GM19395 (cell line): ENCODE measurements around the gene IL36G.

ENCODE experiments used
- ATAC-seq: cut with Tn5 transposase; IDR thresholded peaks from one replicate; pipeline ENCODE4 v1.9.1; 2021; ENCODE audit warnings: mild to moderate bottlenecking, moderate library complexity; ENCODE audit not compliant: unreplicated experiment

Gene IL36G

DNA sequence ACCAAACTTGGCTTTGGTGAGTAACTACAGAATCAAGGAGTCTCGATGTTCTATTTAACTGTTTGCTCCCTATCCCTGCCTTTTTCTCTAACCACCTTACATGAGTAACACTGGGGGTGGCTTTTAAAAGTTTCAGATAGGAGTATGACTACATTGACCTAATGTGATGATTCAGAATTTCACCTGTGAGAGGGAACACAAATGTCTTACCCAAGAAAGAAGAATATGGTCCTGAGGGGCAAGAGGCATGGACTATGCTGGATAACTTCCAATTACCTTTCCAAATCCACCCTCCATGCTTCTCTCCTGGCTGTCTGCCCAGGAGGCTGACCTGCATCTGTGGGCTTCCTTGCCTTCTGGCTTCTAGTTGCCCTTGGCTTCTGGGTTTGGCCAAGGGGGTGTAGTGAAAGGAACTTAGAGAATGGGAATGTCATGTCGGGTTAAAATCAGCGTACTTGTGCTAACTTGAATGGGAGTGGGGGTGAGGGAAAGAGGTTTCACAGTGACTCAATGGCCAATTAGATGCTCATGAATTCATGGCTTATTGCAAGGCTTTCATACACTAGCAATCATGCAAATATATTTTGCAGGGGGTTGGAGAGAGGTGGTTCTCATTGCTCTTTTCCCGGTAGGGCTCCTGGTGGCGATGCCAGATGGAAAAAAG is 5.3 kb upstream of the IL36G start:
- ATAC-seq = no peak

DNA sequence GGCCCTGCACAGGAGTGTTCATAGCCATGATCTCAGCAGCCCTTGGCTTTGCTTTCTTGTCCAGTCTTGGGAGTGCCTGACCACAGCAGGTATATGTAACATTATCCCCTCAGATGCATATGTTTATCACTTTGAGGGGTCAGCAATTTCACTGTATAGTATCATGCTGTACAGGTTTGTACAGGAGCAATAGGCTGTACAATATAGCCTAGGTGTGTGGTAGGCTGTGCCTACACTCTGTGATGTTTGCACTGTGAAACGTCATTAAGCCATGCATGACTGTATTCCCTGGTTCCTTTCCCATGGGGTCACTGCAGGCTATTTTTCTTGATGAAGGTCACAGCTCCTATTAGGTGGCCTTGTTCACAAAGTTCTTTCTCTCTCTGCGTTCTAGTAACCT is 4.7 kb upstream of the IL36G start:
- ATAC-seq = no peak

DNA sequence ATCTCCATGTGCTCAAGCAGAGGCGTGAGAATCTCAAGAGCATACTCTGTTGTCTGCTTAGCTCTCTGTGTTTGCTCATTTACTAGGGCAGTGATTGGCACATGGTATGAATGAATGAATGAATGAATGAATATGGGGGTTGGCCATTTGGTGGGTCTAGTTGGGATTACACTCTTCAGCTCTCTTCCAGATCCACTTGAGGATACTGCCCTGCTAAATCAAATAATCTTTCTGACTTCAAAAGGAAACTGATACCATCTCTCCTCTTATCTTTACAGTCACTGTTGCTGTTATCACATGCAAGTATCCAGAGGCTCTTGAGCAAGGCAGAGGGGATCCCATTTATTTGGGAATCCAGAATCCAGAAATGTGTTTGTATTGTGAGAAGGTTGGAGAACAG is 1.9 kb downstream of the IL36G start:
- no peak for ATAC-seq

DNA sequence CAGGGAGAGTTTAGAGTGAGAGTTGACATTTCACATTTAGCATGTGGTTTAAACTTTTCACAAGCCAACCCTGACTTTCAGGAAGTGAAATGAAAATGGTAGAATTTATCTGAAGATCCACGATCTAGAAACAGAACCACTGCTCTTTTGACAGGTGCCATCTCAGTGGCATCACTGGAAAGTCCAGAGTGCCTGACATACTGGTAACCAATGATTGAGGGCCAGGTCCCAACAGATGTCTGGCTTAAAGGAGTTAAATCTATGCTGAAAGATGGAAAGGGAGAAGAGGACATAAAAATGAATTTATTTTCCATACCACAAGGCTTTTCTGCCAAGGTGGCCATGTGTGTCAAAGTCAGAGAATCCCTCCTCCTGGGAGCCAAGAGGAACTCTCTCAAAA is 2.7 kb downstream of the IL36G start:
- ATAC-seq = no peak

DNA sequence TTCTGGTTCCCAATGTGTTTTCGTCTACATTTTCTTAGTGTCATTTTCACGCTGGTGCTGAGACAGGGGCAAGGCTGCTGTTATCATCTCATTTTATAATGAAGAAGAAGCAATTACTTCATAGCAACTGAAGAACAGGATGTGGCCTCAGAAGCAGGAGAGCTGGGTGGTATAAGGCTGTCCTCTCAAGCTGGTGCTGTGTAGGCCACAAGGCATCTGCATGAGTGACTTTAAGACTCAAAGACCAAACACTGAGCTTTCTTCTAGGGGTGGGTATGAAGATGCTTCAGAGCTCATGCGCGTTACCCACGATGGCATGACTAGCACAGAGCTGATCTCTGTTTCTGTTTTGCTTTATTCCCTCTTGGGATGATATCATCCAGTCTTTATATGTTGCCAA is 7.3 kb downstream of the IL36G start:
- no peak for ATAC-seq

DNA sequence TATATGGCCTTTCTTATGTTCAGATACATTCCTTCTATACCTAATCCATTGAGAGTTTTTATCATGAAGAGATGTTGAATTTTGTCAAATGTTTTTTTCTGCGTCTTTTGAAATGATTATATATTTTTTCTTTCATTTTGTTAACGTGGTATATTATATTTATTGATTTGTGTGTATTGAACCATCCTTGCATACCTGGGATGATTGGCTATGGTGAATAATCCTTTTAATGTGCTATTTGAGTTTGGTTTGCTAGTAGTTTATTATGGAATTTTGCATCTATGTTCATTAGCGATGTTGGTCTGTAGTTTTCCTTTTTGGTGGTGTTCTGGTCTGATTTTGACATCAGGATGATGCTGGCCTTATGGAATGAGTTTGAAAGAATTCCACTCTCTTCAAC is 11.8 kb downstream of the IL36G start:
- ATAC-seq = no peak

DNA sequence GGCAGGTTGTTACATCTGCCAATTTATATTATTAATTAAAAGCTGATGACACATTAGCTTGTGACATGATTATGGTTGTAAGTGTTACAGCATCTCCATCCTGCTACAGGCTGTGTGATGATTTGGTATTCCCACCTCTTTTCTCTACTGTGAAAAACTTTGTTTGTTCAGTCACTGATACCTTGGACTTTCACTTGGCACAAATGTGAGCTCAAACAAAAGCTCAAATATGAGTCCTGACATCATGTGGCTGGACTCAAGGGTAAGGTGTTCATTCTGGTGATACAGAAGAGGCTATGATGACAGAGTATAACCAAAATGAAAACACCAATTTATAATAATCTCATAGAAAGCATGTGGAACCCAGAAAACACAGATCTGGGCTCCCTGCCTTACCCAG is 16.0 kb downstream of the IL36G start:
- ATAC-seq = no peak

DNA sequence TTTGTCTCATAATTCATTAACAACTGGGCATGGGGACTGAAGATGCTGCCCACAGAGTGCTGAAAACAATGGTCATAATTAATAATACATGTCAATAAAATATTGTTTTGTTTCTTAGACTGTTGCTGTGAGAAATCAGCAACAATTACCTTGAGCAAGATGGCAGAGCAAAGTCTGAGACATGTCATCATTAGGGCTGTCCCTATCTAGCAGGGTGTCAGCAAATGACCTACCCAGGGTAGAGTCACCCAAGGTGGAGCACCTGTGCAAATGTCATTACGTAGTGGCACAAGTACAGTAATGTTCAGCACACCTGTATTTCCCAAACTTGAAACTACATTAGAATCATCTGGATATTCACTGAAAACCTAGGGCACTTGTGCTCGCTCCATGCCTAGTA is 16.8 kb downstream of the IL36G start:
- ATAC-seq = no peak

DNA sequence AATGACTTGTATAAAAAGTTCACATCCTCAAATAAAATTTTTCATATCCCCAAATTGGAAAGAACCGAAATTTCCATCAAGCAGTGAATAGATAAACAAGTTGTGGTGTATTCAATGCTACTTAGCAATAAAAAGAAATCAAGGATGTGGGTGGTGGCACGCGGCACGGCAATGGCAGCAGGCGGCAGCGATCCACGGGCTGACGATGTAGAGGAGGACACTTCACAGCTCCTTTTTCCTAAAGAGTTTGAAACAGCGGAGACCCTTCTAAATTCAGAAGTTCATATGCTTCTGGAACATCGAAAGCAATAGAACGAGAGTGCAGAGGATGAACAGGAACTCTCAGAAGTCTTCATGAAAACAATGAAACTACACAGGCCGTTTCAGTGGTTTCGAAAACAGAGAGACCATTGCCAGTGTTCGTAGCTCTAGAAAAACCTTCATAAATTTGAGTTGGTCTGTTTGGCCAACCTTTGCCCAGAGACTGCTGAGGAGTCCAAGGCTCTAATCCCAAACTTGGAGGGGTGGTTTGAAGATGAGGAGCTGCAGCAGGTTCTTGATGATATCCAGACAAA is 17.6 kb downstream of the IL36G start:
- ATAC-seq = no peak

DNA sequence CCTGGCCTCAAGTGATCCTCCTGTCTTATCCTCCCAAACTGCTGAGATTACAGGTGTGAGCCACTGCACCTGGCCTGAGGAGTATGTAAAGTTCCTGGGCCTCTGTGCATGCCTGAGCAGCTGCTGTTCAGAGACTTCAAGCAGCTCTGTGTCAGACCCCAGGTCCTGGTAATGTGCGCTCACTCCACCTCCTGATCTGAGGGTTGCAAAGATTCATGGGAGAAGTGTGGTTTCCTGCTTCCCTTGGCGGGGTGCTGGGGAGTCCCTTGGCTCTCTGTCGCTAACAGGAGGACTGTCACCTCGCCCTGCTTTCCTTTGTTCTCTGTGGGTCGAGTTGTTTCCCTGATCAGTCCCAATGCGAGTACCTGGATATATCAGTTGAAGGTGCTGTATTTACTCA is 18.8 kb downstream of the IL36G start:
- ATAC-seq = no peak

DNA sequence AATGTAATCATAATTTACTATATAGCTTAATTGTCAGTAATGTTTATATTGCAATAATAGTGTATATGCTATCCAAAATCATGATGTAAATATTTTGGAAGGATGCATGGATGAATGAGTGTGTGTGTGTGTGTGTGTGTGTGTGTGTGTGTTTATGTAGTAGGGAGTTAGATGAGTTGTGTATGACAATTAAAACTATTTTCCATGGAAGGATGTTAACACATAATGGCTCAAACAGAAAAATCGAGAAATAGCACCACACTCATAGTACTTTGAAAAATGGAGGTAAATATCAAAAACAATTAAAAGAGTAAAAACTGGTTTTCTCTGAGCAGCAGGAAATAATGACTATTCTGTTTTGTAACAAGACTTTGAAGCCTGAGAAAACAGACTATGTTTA is 19.3 kb downstream of the IL36G start:
- no peak for ATAC-seq

DNA sequence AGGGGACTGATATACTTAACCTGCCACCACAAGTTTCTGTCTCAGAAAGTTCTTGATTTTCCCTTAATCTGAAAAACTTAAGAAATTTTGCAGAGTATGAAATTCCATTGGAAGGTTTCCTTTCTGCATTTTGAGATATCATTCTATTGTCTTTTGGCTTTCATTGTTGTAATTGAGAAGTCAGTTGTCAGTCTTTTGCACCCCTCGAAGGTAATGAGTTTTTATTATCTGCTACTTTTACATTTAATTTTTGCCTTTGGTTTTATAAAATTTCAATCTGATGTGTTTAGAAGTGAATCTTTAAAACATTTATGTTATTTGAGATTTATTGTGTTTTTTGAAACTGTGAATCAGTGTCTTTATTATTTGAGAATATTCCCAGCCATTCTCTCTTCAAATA is 22.6 kb downstream of the IL36G start:
- no peak for ATAC-seq

DNA sequence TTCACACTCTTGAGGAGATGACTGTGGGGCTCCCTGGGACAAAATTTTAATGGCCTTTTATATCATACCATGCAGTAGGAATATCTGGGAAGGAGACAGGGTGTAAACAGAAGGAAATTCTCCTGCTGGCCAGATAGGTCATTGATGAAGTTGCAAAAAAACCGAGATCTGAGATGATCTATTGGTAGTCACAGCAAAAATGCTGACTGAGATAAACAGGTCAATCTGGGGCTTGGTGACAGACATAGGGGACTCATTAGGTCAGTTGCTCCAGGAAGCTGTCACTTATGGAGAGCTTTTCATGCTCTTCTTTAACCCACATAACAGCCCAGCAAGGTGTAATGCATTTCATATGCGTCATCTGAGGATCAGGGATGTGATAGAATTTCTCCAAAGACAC is 24.9 kb downstream of the IL36G start:
- no peak for ATAC-seq

DNA sequence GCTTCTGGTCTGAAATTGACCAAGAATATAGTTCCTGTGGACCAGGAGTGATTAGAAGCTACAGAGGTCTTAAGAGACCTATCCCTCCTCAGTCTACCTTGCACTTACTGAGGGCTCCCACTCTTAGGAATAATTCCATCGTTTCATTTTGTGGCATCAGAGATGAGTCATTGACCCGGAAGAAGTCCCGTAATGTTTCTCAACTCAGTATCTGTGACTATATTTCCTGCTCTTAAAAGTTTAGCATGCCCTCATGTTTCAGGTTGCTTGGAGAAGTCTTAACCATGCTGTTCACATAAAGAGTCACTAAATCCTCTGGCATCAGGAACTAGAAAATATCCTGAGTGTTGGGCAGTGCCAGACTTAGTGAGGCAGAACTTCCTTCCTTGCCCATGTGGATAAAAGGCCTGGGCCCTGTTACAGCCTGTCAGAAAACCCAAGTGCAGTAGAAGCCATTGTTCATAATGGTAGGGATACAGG is 27.3 kb downstream of the IL36G start, which contains the start of gene IL36A:
Gene IL36A (plus strand): TSS at position 430 of the 480 bp plus-strand sequence. CDS start 413 bp downstream, outside the sequence.
- ATAC-seq = no peak

DNA sequence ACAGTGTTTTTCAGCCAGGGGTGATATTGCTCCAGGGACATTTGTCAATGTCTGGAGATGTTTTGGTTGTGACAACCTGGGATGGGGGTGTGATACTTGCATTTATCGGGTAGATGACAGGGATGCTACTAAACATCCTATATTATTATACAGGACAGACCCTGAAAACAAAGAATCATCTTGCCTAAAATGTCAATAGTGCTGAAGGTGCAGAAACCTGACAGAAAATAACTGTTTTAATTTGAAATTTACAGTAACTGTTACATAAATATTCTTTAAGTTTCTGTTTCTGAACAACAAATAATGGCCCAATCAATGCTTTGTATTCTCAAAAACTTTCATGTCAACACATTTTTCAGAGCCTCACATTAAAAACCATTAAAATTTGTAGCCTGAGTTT is 29.4 kb downstream of the IL36G start:
- no peak for ATAC-seq

DNA sequence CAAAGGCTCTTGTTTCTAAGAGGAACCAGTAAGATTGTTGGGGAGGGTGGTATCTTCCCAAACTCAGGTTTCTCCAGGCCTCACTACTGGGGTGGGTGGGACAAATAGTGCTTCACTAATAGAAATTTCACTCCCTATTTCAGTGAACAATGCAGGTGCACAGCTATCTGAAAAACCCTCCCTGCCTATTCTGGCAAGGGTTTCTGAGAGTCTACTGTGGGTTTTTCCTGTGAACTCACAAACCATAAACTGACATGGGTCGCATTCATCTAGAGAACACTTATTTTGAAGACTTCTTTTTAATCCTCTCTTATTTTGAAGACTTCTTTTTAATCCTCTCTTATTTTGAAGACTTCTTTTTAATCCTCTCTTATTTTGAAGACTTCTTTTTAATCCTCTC is 31.8 kb downstream of the IL36G start:
- ATAC-seq = no peak

DNA sequence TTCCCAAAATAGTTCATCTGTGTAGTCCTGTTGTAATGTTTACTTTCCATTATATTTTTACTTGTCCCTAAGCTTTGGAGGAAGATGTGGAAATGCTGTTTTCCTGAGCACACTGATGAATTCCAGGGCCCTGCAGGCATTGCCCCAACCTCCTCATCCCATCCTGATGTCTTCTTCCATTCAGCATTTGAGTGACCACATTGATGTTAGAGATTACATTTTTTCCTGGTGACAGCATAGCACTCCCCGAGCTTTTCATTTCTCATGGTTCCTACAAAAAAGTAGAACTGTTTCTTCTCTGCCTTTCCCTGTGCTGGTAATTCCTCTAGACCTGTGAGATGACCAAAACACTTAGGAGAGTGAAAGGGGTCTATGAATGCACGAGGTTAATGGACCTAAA is 32.3 kb downstream of the IL36G start:
- no peak for ATAC-seq

DNA sequence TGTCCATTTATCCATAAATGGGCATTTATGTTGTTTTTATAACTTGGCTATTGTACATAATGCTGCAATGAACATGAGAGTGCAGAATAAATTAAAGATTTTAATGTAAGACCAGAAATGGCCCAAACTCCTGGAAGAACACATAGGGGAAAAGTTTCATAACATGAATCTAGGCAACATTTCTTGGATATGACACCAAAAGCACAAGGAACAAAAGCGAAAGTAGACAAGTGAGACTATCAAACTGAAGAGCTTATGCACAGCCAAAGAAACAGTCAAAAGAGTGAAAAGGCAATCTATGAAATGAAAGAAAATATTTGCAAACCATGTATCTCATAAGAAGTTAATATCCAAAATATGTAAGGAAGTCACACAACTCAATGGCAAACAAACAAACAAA is 33.3 kb downstream of the IL36G start:
- no peak for ATAC-seq

DNA sequence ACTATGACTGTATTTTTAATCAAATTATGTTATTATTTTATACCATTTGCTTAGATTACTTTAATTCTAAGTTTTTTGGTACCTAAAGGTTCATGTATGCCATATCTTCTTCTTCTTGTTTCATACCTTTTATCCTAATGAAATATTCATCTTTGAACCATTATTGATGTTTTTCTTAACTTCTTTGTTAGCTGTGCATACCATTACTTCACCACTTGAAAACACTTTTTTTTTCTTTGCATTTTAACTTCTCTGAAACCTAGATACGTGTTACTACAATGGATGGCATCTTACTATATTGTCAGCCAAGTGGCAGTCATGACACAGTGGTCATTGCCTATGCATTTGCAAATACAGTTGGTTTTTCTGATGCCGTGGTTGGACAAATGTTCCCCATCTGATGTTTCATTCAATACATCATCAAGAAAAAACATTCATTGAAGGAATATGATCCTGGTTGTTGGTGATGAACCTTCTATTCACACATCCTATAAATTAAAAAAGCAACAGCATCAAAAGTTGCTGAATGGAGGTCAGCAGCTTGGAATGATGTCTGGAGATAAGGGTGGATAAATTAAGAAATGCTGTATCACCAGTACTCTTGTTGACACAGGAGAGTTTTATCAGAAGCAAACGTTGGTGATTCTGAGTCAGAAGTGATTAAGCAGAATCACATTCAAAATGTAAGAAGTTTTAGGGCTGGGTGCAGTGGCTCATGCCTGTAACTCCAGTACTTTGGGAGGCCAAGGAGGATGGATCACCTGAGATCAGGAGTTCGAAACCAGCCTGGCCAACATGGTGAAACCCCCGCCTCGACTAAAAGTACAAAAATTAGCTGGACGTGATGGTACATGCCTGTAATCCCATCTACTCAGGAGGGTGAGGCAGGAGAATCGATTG is 34.9 kb downstream of the IL36G start:
- ATAC-seq = no peak

DNA sequence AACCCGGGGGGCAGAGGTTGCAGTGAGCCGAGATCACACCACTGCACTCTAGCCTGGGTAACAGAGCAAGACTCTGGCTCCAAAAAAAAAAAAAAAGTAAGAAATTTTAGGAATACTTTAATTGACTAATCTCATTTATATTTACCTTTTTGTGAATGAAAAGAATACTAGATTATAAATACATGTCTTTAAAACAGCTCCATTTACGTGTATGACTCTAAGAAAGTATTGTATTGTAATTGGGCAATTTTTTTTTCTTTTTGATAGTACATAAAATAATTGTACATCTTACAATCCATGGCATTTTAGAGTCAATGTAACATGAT is 35.5 kb downstream of the IL36G start:
- no peak for ATAC-seq

DNA sequence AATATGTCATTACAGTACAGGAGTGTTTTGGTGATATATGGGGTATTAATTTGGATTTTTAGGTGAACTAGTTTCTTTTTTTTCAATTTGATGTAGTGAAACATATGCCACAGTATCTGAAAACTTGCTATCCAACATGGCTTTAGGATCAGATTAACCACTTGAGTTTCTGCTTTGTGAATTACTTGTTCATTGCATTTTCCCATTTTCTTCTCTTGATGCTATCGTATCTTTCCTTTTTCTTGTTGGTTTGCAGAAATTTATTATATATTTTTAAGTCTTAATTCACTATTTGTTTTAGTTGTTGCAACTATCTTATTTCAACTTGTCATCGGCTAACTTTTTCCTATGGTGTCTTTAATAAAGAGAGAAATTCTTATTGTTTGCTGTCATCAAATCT is 36.3 kb downstream of the IL36G start:
- ATAC-seq = no peak

DNA sequence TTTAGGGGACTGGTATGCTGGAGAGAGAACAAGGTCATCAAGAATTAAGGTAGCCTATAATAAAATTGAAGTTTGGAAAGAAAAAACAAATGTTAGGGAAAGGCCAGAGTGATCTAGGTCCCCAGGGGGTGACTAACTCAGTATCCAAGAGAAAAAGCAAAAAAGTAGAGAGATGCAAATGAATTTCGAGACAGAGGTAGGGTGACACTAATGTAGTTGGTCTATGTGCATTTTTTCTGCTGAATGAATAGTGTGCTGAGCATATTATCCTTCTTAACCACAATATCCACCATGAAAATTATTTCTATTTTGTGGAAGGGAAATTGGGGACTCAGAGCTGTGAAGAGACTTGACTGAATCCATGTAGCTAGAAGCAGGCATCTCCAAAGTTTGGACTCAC is 37.2 kb downstream of the IL36G start:
- ATAC-seq = no peak
